Measurements from ENCODE around the gene ZDHHC14. TPM values are rescaled to one million over a fixed set of nuclear protein-coding genes. Genes with fewer than 3 reads are reported as not detected.
A peak's percentile ranks its signal among the peaks of the same experiment; 100 is the strongest.

ZDHHC14 gene
- total RNA-seq, 1 donor = 4.3 TPM

- TF ChIP-seq CTCF (IDR thresholded peaks at IDR 0.05; ENCODE audit: insufficient read depth, low read depth, low read length) = no peak
- no peak overlapping the region for H3K4me3 ChIP-seq (ENCODE audit: low read depth, low read length)
Observed at GRCh38 chr6:157630463-157631080, 249.6 kb downstream of the ZDHHC14 start.

GRCh38 chr6:157631412-157631811, 250.4 kb downstream of the ZDHHC14 start:
- TF ChIP-seq CTCF (IDR thresholded peaks at IDR 0.05; ENCODE audit: insufficient read depth, low read depth, low read length) = no peak
- DNase-seq (ENCODE audit: low read depth) = peak; percentile 53
- no peak overlapping the region for H3K4me3 ChIP-seq (ENCODE audit: low read depth, low read length)

More at GRCh38 chr6:157630463-157631080, 249.6 kb downstream of the ZDHHC14 start:
- no peak for DNase-seq (ENCODE audit: low read depth)

GRCh38 chr6:157631838-157632614, 251.0 kb downstream of the ZDHHC14 start:
- TF ChIP-seq CTCF (IDR thresholded peaks at IDR 0.05; ENCODE audit: insufficient read depth, low read depth, low read length) = no peak
- H3K4me3 ChIP-seq (ENCODE audit: low read depth, low read length) = no peak overlapping the region
- peak; percentile 46 for DNase-seq (ENCODE audit: low read depth)

GRCh38 chr6:157632821-157633220, 251.8 kb downstream of the ZDHHC14 start:
- H3K4me3 ChIP-seq (ENCODE audit: low read depth, low read length) = no peak overlapping the region
- peak; percentile 66 for DNase-seq (ENCODE audit: low read depth)
- TF ChIP-seq CTCF (IDR thresholded peaks at IDR 0.05; ENCODE audit: insufficient read depth, low read depth, low read length) = no peak

- TF ChIP-seq CTCF (IDR thresholded peaks at IDR 0.05; ENCODE audit: insufficient read depth, low read depth, low read length) = no peak
- no peak for DNase-seq (ENCODE audit: low read depth)
- no peak overlapping the region for H3K4me3 ChIP-seq (ENCODE audit: low read depth, low read length)
Observed at GRCh38 chr6:157634546-157634945, 253.6 kb downstream of the ZDHHC14 start.

GRCh38 chr6:157635388-157636244, 254.6 kb downstream of the ZDHHC14 start:
- H3K4me3 ChIP-seq (ENCODE audit: low read depth, low read length) = no peak overlapping the region
- no peak for TF ChIP-seq CTCF (IDR thresholded peaks at IDR 0.05; ENCODE audit: insufficient read depth, low read depth, low read length)
- DNase-seq (ENCODE audit: low read depth) = peak; percentile 72
